22Rv1 (cell line): ENCODE data around the gene CYS1.

ENCODE experiments used
- H3K27ac ChIP-seq: fragments of 450-650 bp; 2 replicates; pipeline ENCODE4 v1.5.1; 2017
- ZFX ChIP-seq: fragments of 450-650 bp; IDR thresholded peaks from 2 replicates; pipeline ENCODE4 v1.6.1; 2017; ENCODE audit warnings: antibody characterized with exemption, borderline replicate concordance
- TF ChIP-seq, protein P1 (sequence below): fragments of 450-650 bp; IDR thresholded peaks from 2 replicates; pipeline ENCODE4 v1.5.1; 2017; ENCODE audit warnings: mild to moderate bottlenecking

CYS1 gene

DNA sequence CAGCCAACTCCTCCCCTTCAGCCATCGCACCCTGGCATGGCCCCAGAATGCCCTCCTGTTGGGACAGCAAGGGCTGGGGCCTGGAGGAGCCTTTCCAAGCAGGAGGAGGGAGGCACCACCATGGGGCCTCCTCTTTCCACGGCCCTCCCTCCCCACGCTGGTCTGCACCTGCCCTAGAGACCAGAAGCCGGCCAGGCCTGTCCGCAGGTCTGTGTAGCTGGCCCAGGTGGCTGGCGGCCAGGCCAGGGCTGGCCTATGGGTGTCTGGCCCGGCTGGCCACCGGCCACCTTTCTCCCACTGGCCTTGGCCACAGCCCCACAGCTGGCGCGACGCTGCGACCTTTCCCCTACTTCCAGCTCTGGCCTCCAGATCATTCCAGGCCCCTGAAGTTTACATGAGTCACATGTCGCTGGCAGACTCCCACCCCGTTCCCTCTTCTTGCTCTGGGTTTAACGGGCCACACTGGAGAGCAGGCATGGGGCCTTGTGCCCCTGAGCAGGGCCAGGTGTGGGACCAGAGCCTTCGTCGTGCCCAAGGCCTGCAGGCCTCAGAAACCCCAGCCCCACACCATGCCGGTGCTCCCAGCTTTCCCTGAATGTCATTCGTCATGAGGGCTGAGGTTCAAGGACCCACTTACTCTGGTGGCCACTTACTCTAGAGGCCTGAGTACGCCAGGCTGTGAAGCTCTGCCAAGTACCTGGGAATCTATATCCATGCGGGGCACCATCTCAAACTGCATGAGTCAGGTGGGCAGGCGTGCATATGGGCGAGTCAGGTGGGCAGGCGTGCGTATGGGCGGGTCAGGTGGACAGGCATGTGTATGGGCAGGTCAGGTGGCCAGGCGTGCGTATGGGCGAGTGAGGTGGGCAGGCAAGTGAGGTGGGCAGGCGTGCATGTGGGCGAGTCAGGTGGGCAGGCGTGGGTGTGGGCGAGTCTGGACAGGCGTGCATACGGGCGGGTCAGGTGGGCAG is 70.1 kb downstream of the CYS1 start:
- peak overlapping the region; percentile 79; the same call in 1 of the 2 replicates for H3K27ac ChIP-seq
- TF ChIP-seq, protein P1, sequence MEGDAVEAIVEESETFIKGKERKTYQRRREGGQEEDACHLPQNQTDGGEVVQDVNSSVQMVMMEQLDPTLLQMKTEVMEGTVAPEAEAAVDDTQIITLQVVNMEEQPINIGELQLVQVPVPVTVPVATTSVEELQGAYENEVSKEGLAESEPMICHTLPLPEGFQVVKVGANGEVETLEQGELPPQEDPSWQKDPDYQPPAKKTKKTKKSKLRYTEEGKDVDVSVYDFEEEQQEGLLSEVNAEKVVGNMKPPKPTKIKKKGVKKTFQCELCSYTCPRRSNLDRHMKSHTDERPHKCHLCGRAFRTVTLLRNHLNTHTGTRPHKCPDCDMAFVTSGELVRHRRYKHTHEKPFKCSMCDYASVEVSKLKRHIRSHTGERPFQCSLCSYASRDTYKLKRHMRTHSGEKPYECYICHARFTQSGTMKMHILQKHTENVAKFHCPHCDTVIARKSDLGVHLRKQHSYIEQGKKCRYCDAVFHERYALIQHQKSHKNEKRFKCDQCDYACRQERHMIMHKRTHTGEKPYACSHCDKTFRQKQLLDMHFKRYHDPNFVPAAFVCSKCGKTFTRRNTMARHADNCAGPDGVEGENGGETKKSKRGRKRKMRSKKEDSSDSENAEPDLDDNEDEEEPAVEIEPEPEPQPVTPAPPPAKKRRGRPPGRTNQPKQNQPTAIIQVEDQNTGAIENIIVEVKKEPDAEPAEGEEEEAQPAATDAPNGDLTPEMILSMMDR, result no peak
- no peak for TF ChIP-seq ZFX

DNA sequence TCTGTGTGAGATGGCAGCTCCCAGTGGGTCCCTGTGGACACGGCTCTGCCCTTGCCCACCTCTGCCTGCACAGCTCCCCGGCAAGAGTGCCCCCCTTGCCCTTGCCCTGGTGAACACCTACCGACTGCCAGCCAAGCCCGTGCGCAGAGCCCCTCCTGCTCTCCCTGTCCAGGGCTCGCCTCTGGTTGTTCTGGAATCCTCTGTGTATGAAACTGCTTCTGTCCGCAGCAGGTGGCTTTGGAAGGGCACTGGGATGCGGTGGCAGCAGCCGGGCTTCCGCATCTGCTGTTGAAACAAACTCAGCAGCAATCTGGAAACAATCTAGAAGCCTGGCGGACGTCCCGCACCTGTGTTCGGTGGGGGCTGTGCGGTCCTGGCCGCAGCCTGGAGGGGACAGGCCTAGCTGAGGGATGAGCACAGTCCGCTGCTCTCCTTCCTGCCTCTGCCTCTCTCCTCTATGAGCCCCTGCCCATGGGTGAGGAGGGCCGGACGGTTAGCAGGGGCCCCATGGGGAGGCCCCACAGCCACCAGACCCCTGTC is 70.9 kb downstream of the CYS1 start:
- H3K27ac ChIP-seq, result no peak overlapping the region
- TF ChIP-seq, protein P1, result no peak
- no peak for TF ChIP-seq ZFX

DNA sequence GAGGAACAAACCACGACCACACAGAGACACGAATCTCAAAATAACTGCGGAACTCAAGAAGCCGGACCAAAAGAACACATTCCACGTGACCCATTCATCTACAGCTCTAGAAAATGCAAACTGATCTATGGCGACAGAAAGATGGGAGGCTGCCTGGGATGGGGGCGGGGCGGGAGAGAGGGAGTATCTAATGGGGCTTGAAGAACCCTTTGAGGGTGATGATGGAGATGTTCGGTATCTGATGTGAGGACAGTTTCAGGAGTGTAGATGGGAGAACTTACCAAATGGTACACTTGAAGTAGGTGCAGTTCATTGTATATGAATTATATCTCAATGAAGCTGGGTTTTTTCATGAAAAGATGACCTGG is 71.4 kb downstream of the CYS1 start:
- H3K27ac ChIP-seq, result no peak overlapping the region
- TF ChIP-seq, protein P1, result no peak
- no peak for TF ChIP-seq ZFX

DNA sequence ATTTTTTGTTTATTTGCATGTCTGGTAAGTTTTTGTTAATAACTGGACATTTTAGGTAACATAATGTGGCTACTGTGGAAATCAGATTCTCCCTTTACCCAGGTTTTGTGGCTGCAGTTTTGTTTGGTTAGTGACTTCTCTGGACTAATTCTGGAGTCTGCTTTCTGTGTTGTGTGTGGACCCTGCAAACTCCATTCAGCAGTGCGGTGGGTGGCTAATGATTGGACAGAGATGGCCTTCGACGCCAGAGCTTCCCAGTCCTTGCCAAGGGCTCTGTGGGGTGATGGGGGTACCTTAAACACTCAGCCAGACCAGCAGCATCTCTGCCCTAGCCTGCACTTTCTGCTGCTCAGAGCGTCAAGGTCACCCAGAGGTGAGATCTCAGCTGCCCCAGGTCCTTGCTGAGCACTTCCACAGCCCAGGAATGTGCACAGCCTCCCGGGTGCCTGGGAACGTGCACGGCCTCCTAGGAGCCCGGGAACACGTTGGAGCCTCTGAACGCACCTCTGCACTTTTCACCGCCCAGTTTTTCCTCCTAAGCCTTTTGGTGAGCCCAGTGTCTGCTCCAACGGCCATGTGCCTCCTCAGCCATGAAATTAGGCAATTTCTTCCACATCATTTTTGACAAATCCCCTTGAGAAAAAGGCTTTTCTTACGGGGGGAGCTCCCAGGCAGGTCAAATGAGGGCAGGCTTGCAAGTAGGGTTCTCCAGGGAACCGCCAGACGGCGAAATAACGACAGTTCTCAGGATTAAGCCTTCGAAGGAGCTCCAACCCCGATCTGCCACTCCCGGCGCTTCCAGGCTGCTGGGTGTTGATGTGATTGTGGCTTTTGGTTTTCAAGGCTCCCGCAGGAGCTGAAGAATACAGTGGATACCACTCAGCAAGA is 72.0 kb downstream of the CYS1 start:
- TF ChIP-seq, protein P1, result no peak
- no peak for TF ChIP-seq ZFX
- H3K27ac ChIP-seq, result no peak overlapping the region

DNA sequence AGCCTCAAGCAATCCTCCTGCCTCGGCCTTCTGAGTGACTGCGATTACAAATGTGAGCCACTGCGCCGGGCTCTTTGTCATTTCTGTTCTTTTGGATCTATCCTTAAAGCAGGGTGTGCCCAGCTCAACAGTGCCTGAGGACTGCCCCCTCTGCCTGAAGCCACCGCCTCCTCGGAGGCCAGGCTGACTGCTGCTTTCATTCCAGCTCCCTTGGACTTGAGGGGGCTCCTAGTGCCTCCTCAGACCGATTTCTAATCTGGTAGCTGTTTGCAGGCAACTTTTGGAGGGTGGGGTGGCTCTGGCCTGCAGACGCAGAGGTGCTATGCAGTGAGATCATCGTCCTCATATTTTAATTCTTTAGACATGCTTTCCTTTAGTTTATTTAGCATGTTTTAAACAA is 72.8 kb downstream of the CYS1 start:
- no peak overlapping the region for H3K27ac ChIP-seq
- no peak for TF ChIP-seq ZFX
- TF ChIP-seq, protein P1, result no peak
